Left kidney (tissue), 2 donors: ENCODE data around the gene PAQR8. TPM values are rescaled to one million over a fixed set of nuclear protein-coding genes. Genes with fewer than 3 reads are reported as not detected.
A peak's percentile ranks its signal among the peaks of the same experiment; 100 is the strongest.
"Not testable (repeated sequence)": the region's sequence is repeated elsewhere in the genome, so short reads cannot be mapped to it uniquely, and the experiment has no call there.

Source experiments
- DNase-seq: peaks from one replicate; pipeline ENCODE4 v3.0.0-alpha.2; 2013
- polyA plus RNA-seq: library from polyadenylated mRNA; unstranded; fragments of 120-200 nt; gene quantifications from one replicate; pipeline ENCODE4 v1.2.1, GENCODE V29; 2013; ENCODE audit not compliant: insufficient read length

The PAQR8 gene
- polyA plus RNA-seq, 1 donor = 26.3 TPM

DNA sequence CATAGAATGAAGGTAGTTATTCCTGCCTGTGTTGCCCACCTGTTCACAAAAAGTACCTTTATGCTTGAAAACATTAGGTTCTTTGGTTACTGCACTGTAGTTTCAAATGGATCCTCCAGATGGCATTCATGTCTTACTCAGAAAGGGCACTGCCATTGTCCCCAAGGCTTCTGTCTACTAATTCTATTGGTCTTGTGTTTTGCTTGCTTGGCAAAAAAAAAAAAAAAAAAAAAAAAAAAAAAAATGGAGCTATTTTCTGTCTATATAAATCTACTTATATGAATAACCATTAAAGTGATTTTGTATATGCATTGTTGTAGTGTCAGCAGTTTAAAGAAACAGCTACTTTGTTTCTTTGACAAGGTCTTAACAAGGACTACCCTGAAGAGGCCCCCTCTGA, 45.5 kb downstream of the PAQR8 start:
- no peak for DNase-seq

DNA sequence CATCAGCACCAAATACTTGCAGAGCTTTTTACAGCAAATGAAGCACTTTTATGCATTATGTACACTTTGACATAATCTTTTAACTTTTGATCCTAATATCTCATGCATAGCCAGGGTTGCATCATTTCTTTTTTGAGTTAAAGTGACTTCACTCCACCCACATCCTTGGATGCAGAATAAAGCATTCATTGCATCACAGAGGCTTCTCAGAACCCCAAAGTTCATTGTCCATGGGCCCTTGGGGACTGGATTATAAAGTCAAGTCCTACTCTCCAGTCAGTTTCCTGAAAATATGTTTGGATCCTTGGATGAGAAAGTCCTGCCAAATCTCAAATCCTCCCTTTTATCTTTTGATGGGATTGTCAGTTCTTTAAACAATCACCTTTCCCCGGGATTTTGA, 47.5 kb downstream of the PAQR8 start:
- DNase-seq = no peak

DNA sequence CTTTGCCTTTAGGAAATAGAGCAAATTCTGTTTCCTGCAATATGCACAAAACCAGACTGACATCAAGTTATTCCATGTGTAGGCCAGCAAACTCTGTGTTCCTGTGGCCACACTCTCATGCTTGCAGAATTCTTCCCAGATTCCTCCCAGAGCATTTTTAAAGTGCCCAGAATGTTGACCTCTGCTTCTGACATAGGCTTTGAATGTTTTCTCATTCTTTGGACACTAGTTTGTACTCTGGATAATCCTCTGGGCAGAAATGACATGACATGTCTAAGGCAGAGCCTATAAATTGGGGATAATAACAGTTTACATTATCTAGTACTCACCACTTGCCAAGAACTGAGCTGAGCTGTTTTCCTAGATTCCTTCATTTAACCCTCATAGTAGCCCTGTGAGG, 49.0 kb downstream of the PAQR8 start:
- DNase-seq = no peak

DNA sequence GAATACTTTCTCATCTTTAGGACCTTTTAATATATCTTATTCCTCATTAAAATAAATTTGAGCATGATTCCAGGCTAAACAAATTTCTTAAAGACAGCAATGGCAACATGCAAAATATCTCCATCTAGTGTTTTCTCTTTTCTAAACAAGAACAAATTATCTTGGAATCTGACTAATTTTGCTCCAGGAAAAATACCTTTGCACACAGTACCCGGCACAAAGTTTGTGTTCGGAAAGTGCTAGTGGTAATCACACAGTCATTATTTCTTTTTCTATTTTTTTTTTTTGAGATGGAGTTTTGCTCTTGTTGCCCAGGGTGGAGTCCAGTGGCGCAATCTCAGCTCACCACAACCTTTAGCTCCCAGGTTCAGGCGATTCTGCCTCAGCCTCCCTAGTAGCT, 50.0 kb downstream of the PAQR8 start:
- DNase-seq = no peak

DNA sequence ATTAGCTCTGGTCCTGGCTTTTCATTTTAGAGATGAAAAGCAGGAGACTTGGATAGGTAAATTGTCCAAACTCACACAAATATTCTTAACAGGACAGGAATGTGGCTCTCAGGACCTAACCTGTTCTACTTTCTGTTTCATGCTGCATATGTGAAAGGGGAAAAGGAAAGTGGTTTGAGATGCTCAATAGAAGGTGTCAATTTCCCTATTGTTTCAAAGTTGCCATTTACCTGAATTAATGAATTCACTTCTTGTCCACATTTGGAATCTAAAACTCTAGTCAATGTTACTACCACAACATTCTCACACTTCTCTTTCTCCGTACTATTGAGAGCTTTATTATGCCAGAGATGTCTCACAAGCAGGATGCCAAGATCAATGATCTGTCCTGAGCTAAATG, 53.4 kb downstream of the PAQR8 start:
- no peak for DNase-seq

DNA sequence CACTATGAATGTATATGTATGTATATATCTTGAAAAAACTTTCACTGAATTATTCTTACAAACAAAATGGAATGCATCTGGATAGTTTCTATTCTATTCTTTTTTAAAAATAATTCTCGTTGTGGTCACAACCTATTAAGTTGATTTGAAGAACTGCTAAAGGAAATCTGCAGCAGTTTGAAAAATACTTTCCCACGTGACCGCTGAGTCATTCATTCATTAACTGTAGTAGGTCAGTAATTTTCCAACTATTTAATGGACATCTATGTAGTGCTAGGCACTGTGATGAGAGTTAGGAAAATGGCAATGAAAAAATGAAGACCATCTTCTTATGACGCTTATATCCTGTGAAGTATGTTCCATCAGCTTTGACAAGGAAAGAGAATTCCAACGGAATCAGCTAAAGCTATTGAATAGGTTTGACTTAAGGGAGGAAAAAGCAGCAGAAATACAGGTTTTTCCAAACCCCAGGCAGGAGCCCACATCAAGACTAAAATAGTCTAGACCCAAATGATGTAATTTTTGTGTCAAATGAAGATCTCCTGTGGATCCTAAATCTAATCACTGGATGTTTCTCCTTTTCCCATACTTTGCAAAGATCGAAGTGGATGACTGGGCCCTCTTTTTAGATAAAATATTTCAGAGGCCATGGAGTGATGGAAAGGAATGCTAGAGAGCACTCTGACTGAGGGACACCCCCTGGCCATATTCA, 54.1 kb downstream of the PAQR8 start:
- no peak for DNase-seq

DNA sequence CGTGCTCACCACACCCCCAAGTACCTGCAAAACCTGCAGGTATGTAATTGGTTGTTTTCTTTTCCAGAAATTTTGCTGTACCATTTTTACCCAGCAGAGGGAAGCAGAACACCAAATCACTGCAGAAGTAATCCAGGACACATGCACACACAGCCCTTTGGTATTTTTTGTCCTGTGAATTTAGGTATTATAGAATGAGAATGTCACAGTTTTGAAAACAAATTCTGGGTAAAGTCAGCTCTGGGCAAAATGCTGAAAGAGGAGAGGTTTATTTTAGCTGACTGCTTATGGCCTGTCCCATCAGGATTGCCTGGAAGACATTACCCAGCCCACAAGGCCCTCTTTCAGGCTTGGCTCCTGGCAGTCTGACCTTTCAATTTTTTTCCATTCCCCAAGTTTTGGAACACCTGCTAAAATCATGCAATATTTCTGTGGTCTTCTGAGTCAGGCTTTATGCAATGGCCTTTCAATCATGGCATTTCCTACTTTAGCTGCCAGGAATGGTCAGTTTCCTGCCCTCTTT, 54.7 kb downstream of the PAQR8 start:
- DNase-seq = peak; percentile 64

DNA sequence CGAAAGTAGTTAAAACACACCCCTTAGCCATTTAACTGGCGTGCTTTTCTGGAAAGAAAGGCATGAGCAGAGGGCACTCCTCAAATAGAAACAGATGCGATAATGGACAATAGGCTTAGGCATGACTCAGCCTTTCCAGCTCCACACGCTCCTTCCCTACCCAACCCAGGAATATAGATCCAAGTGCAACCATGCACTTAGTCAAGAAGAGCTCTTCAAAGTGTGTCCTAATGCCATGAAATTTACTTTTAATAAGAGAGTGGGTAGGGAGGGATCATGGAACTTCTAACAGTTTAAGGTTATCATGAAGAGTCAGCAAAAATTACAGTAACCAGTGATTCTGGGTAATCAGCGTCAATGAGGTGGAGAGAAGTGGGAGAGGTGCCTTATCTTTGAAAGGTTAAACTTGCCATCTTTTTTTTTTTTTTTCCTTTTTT, 55.7 kb downstream of the PAQR8 start:
- no peak for DNase-seq

DNA sequence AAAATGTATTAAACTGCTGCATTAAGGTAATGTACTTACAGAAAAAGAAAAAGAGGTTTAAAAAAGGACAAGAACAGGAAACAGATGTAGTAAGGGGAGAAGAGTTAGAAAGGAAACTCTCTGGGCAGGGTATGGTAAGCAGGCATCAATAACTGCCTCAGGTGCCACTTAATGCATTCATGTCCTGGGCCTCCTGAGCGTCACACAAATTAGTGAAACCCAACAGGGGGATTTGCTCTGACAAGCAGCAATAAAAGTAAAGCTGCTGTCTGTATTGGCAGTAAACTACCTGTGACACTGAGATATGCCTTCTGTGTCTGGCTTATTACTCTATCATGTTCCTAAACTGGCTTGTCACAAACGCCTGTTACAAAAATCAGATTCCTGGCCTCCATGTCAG, 56.7 kb downstream of the PAQR8 start:
- no peak for DNase-seq

DNA sequence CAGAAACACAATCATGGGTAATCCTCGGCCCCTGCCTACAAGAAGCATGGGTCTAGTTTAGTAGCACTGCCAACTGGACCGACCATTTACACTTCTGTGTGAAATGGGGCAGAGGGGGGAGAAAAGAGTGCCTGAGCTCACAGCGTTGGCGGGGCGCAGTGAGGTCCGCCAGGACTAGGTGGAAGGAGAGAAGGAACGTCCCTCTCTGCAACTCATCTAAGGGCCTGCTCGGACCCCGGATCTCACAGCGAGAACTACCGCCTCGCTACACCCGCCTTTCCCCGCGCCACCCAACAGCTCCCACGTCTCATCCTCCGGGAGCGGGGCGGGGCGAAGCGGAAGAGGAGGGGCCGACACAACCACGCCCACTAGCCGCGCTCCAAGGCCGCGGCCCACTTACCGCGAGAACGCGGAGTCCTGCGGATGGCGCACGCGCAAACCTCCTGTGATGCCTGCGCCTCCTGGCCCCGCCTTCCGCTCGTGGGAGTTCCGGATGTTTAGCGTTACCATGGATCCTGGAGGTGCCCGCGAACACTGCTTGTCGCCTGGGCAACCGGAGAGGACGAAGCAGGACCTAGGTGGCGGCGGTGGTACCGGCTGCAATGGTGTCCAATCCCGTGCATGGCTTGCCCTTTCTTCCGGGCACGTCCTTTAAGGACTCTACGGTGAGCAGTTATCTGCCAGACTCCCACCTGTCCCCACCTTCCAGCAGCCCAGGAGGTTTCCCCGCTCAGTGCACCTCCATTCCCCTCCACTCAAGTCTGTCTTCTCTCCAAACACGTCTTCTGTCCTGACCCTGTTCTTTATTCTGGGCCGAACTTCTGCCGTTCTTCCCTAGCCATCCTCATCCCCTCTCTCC, 58.1 kb downstream of the PAQR8 start, which contains the start of gene EFHC1:
EFHC1 (plus strand) TSS at position 534 of the 859 bp plus-strand sequence; CDS start at position 603, 69 bp downstream.
- peak; percentile 98 for DNase-seq

DNA sequence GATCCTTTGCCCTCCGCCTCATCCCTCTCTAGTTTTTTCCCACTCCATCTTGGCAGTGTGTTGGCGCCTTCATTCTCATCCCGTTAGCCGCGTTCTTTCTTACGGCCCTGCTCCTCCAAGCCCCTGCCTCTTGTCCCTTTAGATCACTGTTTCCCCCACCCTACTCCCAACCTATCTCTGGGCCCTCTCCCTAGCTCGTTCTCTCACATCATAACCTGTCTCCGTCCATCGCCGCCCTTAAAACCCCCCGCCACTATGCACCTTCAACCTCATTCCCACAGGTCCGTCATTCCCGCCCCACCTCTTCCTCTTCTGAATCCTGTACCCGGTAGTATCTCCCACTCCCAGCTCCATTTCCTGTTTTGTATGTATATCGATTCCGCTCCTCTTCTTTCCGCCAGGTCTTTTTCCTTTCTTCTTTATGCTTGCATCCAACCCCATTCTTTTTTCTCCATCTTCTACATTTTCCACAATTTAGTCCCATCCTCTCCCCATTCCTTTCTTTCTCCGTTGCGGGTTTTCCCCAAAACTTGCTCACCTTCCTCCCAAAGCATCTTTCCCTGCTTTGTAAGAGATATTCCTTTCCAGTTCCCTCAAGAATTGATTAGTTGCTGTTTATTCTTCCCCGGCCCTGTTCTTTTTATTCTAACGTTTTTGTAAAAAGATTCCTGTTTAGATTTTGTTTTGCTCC, 58.9 kb downstream of the PAQR8 start:
- DNase-seq = peak; percentile 38

DNA sequence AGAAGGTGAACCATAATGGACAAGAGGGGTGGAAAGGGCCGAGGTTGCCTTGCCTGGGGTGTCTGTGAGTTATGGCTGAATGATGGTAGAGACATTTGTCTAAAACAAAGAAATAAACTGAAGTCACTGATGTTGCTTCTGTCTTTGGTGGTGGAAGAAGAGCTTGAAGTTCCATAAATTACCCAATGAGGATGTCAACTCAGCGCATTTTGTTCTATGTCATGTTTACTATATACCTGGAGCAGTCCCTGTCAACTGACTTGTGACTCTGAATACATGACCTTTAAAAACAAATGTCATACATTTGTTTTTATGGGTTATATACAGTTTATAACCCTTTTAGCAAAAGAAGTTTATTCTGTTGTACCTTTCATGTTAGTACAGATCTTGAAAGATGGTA, 60.2 kb downstream of the PAQR8 start:
- no peak for DNase-seq

DNA sequence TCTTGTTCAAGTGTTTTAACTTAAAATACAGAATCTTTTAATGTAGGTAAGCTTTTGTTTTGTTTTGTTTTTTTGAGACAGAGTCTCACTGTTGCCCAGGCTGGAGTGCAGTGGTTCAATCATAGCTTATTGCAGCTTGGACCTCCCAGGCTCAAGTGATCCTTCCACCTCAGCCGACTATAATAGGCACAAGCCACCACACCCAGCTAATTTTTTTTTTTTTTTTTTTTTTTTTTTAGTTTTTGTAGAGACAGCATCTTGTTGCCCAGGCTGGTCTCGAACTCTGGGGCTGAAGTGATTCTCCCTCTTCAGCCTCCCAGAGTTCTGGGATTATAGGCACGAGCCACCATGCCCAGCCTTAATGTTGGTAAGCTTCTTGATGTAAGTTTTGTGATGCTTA, 61.5 kb downstream of the PAQR8 start:
- DNase-seq = no peak

DNA sequence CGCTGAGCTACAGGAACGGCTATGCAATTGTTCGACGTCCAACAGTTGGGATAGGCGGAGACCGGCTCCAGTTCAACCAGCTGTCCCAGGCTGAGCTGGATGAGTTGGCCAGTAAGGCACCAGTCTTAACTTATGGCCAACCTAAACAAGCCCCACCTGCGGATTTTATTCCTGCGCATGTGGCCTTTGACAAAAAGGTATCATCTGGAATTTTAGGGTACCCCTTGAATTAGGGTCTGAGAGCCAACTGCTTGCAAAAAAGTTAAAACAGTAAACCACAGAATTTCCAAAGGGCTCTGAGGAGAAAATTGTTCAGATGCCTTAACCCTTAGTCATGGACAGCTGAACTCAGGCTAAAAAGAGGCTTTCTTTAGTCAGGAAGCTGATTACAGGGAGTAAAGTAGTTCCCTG, 62.0 kb downstream of the PAQR8 start:
- DNase-seq = no peak

DNA sequence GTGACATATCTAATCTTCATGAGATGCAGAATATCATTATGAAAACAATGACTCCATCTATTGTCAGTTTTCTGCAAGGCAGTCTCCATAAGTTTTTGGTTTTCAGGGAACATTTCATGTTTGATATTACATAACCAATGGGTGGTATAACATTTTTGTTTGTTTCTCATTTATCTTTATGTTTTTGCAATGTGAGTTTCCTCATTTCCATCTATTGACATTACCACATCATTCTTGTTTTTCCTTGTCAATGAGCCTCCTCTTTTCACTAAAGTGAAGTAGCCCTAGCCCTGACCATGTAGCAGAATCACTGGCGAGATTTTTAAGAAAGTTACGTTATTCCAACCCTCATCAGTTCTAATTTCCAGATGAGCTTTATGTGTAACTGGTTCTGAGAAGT, 62.6 kb downstream of the PAQR8 start:
- DNase-seq = no peak

DNA sequence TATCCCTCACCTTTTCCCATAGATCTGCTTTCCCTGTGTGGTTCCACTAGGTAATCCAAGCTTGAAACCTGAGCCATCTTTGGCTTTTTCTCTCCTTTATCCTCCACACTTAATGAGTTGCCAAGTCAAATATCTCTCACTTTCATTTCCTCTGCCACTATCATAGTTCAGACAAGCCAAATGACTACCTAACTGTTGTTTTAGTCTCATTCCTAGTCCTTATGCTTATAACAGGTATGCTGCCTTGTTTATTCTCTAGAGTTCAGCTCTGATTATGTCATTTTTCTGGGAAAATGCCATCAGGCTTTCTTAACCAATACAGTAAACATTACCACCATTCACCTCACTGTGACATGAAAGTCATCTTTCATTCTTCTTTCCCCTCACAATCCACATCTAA, 64.7 kb downstream of the PAQR8 start:
- DNase-seq = no peak

DNA sequence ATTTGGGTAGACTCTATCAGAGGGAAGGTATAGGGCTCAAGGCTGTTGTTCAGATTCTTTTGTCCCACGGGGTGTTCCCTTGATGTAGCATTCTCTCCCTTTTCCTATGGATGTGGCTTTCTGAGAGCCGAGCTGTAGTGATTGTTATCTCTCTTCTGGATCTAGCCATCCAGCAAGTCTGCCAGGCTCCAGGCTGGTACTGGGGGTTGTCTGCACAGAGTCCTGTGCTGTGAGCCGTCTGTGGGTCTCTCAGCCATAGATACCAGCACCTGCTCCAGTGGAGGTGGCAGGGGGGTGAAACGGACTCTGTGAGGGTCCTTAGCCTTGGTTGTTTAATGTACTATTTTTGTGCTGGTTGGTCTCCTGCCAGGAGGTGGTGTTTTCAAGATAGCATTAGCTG, 71.3 kb downstream of the PAQR8 start:
- not testable (repeated sequence) for DNase-seq

DNA sequence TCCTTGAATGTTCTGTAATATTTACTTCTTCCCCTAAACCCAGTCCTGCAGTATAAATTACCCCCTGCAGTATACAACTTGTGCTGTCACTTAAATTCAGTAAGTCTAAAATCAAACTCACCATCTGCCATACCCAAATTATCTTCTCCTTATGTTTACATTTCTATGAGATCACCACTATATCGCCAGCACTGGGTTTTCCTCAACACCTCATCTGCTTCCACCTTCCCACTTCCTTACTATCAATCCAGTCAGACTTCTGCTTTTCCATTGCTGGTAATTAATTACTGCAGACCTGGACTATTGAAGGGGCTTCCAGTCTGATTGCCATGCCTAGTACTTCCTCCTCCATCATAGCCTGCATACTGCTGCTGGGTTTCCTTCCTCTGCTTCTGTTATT, 73.4 kb downstream of the PAQR8 start:
- DNase-seq = no peak

DNA sequence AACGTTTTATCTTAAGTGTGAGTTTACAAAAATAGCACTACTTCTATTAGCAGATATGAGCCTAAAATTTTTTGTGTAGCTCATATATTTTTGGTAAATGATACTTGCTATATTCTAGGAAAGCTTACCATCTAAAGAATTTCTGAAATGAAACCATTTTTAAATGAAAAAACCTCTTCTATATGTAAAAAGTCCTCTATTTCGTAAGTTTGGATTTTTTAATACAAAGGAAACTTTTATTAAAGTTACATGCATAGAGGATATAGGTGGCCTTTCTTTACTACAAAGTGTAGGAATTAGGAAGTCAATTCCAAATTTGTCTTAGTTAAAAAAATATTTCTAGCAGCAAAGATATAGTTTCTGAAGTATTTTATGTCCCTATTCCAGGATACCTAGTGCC, 77.0 kb downstream of the PAQR8 start:
- DNase-seq = no peak

DNA sequence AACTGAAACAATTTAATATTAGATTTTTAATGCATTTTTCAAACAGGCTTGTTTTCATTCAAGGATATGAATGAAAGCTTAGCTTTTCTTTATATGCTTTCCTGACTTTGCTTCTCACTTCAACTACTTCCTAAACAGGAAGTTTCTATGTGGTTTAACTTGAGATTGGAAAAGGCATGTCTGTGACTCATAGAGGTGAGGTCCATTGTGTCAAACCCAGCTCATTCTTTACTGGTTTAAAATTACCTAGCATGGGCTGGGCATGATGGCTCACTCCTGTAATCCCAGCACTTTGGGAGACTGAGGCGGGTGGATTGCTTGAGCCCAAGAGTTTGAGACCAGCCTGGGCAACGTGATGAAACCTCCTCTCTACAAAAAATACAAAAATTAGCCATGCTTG, 92.6 kb downstream of the PAQR8 start:
- DNase-seq = no peak

DNA sequence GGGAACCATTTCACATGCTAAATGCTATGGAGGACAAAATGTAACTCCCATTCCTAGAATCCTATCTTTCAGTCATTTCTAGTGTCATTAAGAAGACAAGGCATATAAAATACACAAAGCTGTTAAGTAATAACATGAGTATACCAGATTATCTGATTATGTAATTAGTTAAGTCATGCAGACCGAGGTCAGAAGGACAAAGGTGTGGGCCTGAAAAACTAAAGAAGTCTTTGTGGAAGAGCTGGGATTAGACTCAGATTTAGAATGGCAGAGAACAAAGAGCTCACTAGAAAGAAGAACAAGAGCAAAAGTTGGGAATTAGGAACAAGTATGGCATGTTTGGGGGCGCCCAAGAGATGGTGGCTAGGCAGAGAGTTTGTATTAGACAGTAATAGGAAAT, 95.1 kb downstream of the PAQR8 start:
- no peak for DNase-seq
